Neural cell (in vitro differentiated cells): ENCODE measurements around the gene RANBP1.

Experiments used
- CTCF ChIP-seq: fragments of 450-650 bp; IDR thresholded peaks from 2 replicates; pipeline ENCODE4 v1.5.1; 2014; ENCODE audit warnings: antibody characterized with exemption, mild to moderate bottlenecking, moderate library complexity; ENCODE audit not compliant: poor library complexity, severe bottlenecking
- EP300 ChIP-seq: fragments of 450-650 bp; conservative IDR thresholded peaks from 2 replicates; pipeline ENCODE4 v1.6.1; 2014; ENCODE audit warnings: antibody characterized with exemption, mild to moderate bottlenecking, moderate library complexity; ENCODE audit not compliant: poor library complexity, severe bottlenecking

DNA sequence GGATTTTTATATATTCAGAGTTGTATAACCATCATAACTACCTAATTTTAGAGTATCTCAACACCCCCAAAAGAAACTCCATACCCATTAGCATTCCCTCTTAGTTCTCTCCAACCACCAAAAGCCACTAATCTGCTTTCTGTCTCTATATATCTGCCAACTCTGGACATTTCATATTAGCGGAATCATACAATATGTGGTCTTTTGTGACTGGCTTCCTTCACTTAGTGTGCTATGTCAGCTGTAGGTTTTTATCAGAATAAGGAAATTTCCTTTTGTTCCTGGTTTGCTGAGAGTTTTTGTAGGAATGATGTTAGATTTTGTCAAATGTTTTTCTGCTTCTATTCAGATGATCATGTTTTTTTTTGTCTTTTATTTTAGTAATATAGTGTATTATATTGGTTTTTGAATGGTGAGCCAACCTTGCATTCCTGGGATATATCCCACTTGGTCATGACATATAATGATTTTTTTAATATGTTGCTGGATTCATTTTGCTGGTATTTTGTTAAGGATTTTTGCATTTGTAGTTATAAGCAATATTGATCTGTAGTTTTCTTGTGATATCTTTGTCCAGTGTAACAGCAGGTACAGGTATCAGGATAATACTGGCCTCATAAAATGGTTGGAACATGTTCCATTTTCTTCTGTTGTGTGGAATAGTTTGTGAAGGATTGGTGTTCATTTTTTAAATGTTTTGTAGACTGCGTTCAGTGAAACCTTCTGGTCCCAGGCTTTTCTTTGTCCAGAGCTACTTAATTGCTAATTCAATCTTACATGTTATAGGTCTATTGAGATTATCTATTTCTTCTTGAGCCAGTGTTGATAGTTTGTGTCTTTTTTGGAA, 19.1 kb upstream of the RANBP1 start:
- TF ChIP-seq EP300 (no peak), CTCF (no peak)
